Transverse colon (tissue), 3 donors: ENCODE measurements around the gene COTL1.

Source experiments
- CTCF ChIP-seq, 5 experiments: fragments of 200-600 bp in 3 of 5; fragments of 450-650 bp in 2 of 5; sonication (generic) in 3 of 5; IDR thresholded peaks; 1 replicate in 2 of 5; 2 replicates in 3 of 5; pipeline ENCODE4 v1.5.1; 2016 to 2017; ENCODE audit warnings: antibody characterized with exemption in 5 of 5, inconsistent platforms in 3 of 5, mild to moderate bottlenecking in 2 of 5, moderate library complexity in 1 of 5
- EP300 ChIP-seq: sonication (generic); formaldehyde crosslinking; IDR thresholded peaks from one replicate; pipeline ENCODE4 v1.6.1; 2017; ENCODE audit warnings: antibody characterized with exemption, low read depth

- TF ChIP-seq EP300 = no peak
- TF ChIP-seq CTCF (IDR thresholded peaks at IDR 0.05) = no peak
Measured at GRCh38 chr16:84628226-84628731, 10.4 kb upstream of the COTL1 start.
